C4-2B (cell line): ENCODE data around the gene GABPB1.

ENCODE experiments used
- ZFX ChIP-seq: fragments of 450-650 bp; IDR thresholded peaks from 2 replicates; pipeline ENCODE4 v1.6.1; 2017
- TF ChIP-seq, protein P1 (sequence below): fragments of 450-650 bp; conservative IDR thresholded peaks from 2 replicates; pipeline ENCODE4 v1.5.1; 2017; ENCODE audit warnings: mild to moderate bottlenecking

DNA sequence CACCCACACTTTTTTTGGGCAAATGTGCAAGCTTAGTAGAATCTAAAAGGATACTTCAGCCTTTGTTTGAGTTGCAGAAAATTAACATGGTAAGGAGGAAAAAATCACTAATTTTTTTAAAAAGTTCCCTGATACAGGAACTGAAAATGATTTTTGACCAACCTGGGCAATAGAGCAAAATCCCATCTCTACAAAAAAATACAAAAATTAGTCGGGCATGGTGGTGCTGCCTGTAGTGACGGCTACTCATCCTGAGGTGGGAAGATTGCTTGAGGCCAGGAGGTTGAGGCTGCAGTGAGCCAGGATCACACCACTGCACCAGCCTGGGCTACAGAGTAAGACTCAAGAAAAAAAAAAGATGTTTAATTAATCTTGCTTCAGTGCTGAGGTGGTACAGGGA lies 10.6 kb upstream of the GABPB1 start:
- TF ChIP-seq, protein P1, sequence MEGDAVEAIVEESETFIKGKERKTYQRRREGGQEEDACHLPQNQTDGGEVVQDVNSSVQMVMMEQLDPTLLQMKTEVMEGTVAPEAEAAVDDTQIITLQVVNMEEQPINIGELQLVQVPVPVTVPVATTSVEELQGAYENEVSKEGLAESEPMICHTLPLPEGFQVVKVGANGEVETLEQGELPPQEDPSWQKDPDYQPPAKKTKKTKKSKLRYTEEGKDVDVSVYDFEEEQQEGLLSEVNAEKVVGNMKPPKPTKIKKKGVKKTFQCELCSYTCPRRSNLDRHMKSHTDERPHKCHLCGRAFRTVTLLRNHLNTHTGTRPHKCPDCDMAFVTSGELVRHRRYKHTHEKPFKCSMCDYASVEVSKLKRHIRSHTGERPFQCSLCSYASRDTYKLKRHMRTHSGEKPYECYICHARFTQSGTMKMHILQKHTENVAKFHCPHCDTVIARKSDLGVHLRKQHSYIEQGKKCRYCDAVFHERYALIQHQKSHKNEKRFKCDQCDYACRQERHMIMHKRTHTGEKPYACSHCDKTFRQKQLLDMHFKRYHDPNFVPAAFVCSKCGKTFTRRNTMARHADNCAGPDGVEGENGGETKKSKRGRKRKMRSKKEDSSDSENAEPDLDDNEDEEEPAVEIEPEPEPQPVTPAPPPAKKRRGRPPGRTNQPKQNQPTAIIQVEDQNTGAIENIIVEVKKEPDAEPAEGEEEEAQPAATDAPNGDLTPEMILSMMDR, result no peak
- TF ChIP-seq ZFX, result no peak
